Type B pancreatic cell (in vitro differentiated cells): ENCODE measurements around the gene GAR1. TPM values are rescaled to one million over a fixed set of nuclear protein-coding genes. Genes with fewer than 3 reads are reported as not detected.
"Not testable (repeated sequence)": the region's sequence is repeated elsewhere in the genome, so short reads cannot be mapped to it uniquely, and the experiment has no call there.

Experiments
- DNase-seq: peaks from one replicate; pipeline ENCODE4 v3.0.0; 2021; ENCODE audit warnings: mixed read lengths; ENCODE audit not compliant: unreplicated experiment; ENCODE audit errors: extremely low spot score
- H3K27ac Mint-ChIP-seq: 2 replicates; pipeline ENCODE4 v1.8.0; 2021; ENCODE audit warnings: mild to moderate bottlenecking, mixed read lengths
- H3K27me3 Mint-ChIP-seq: 2 replicates; pipeline ENCODE4 v1.8.0; 2021; ENCODE audit warnings: mixed read lengths
- H3K36me3 Mint-ChIP-seq: 2 replicates; pipeline ENCODE4 v1.8.0; 2021; ENCODE audit warnings: mixed read lengths
- H3K4me1 Mint-ChIP-seq: one replicate; pipeline ENCODE4 v1.8.0; 2021; ENCODE audit warnings: mixed read lengths; ENCODE audit not compliant: unreplicated experiment
- H3K4me3 Mint-ChIP-seq: 2 replicates; pipeline ENCODE4 v1.8.0; 2021; ENCODE audit warnings: mild to moderate bottlenecking, mixed read lengths
- H3K9me3 Mint-ChIP-seq: 2 replicates; pipeline ENCODE4 v1.8.0; 2021; ENCODE audit warnings: mixed read lengths
- CTCF ChIP-seq: fragments of 200-600 bp; sonication (generic); conservative IDR thresholded peaks from 2 replicates; pipeline ENCODE4 v1.5.0; 2021; ENCODE audit warnings: antibody characterized with exemption, mild to moderate bottlenecking
- long read RNA-seq: library from polyadenylated mRNA; unstranded; transcript quantifications from one replicate; pipeline ENCODE4 v2.0.0, GENCODE V29; 2020
- total RNA-seq: library from RNA; stranded (reverse); gene quantifications from 2 replicates; pipeline ENCODE4 v1.2.1, GENCODE V29; 2021; ENCODE audit warnings: low replicate concordance

The GAR1 gene
- 27.9 and 44.7 TPM in 2 replicates for total RNA-seq
- long read RNA-seq, transcript GAR1-201 (7 exons, 1,224 nt), result major isoform, 13 of 20 reads
- long read RNA-seq, partial matches to known transcripts, result 1 of 20 reads
- long read RNA-seq, other reads (novel, unspliced or antisense), result 4 of 20 reads

GRCh38 chr4:109815151-109816081 lies at the start of gene GAR1:
GAR1 (plus strand) TSS chr4:109815762; CDS start chr4:109816165, 403 bp downstream.
- Mint-ChIP-seq H3K27me3 (peaks cover 2% of the 10 kb centered on the region), H3K4me1 (peaks cover 34% of the 10 kb centered on the region), H3K4me3 (peak within 1 kb of the TSS; percentile 99), H3K27ac (peak within 1 kb of the TSS; percentile 98), H3K9me3 (no peaks in the 10 kb centered on the region), H3K36me3 (peaks cover 21% of the 10 kb centered on the region)
- peak; percentile 30 for TF ChIP-seq CTCF
- DNase-seq, result peak; percentile 87

- not testable (repeated sequence) for H3K27ac Mint-ChIP-seq, H3K4me1 Mint-ChIP-seq, H3K4me3 Mint-ChIP-seq, H3K27me3 Mint-ChIP-seq, H3K36me3 Mint-ChIP-seq, DNase-seq, H3K9me3 Mint-ChIP-seq
Observed at GRCh38 chr4:109782092-109782491, 33.5 kb upstream of the GAR1 start.

GRCh38 chr4:109786846-109787245 lies 28.7 kb upstream of the GAR1 start:
- H3K27ac Mint-ChIP-seq, result no peak overlapping the region
- peaks cover 6% of the 10 kb centered on the region for H3K27me3 Mint-ChIP-seq
- H3K36me3 Mint-ChIP-seq, result no peaks in the 10 kb centered on the region
- peaks cover 17% of the 10 kb centered on the region for H3K9me3 Mint-ChIP-seq
- no peaks in the 10 kb centered on the region for H3K4me1 Mint-ChIP-seq
- H3K4me3 Mint-ChIP-seq, result no peak overlapping the region
- DNase-seq, result no peak
- TF ChIP-seq CTCF, result no peak

- DNase-seq, result no peak
- H3K4me3 Mint-ChIP-seq, result no peak overlapping the region
- H3K9me3 Mint-ChIP-seq, result peaks cover 17% of the 10 kb centered on the region
- H3K4me1 Mint-ChIP-seq, result no peaks in the 10 kb centered on the region
- H3K27ac Mint-ChIP-seq, result no peak overlapping the region
- H3K27me3 Mint-ChIP-seq, result peaks cover 4% of the 10 kb centered on the region
- no peak for TF ChIP-seq CTCF
- H3K36me3 Mint-ChIP-seq, result no peaks in the 10 kb centered on the region
Observed at GRCh38 chr4:109787807-109788206, 27.8 kb upstream of the GAR1 start.

GRCh38 chr4:109795059-109795458 lies 20.5 kb upstream of the GAR1 start:
- no peak for TF ChIP-seq CTCF
- Mint-ChIP-seq H3K4me1 (no peaks in the 10 kb centered on the region), H3K4me3 (no peak overlapping the region), H3K27ac (no peak overlapping the region), H3K27me3 (no peaks in the 10 kb centered on the region), H3K36me3 (peaks cover 7% of the 10 kb centered on the region), H3K9me3 (peaks cover 12% of the 10 kb centered on the region)
- DNase-seq, result no peak

GRCh38 chr4:109798866-109799265 lies 16.7 kb upstream of the GAR1 start:
- Mint-ChIP-seq H3K9me3 (peaks cover 5% of the 10 kb centered on the region), H3K27me3 (no peaks in the 10 kb centered on the region)

More at GRCh38 chr4:109798866-109799265, 16.7 kb upstream of the GAR1 start:
- no peak for TF ChIP-seq CTCF
- Mint-ChIP-seq H3K36me3 (peaks cover 7% of the 10 kb centered on the region), H3K27ac (no peak overlapping the region), H3K4me1 (peaks cover 18% of the 10 kb centered on the region), H3K4me3 (no peak overlapping the region)
- no peak for DNase-seq
